HepG2 (cell line): ENCODE results near the gene POFUT2. TPM values are rescaled to one million over a fixed set of nuclear protein-coding genes. Genes with fewer than 3 reads are reported as not detected.

ENCODE experiments used
- ATAC-seq: fragments of 200-7000 bp; cut with Tn5 transposase; 3 replicates; pipeline ENCODE4 v1.9.1; 2020; ENCODE audit warnings: mild to moderate bottlenecking, moderate library complexity
- BruUV-seq: library from RNA; stranded (reverse); fragments of 400-500 nt; replicated peaks from 2 replicates; lab custom pipeline; 2021; lab: Mats Ljungman, UMichigan
- CTCF ChIA-PET: fragments of 300-600 bp; formaldehyde crosslinking; extraction: SDS; loops from one replicate; lab custom pipeline; 2021; ENCODE audit warnings: low total read pairs, inconsistent platforms, low intra/inter-chr PET ratio; lab: Yijun Ruan, JAX
- POLR2A ChIA-PET: fragments of 350-600 bp; sonication (Branson Sonifier 250); formaldehyde crosslinking; loops from one replicate; lab custom pipeline; 2020; ENCODE audit warnings: antibody characterized with exemption, inconsistent platforms; lab: Yijun Ruan, JAX
- DNase-seq: peaks from one replicate; pipeline ENCODE4 v3.0.0-alpha.2; 2015; ENCODE audit warnings: low spot score
- FAIRE-seq: peaks from 3 replicates; lab custom pipeline; 2011; peaks lifted over from hg19 to GRCh38; lab: Jason Lieb, UNC
- H2AFZ ChIP-seq: one replicate; pipeline ENCODE4 v1.6.1; 2011; ENCODE audit warnings: low read length, inconsistent platforms
- H3K27ac ChIP-seq: fragments of 300-600 bp; 3 replicates; pipeline ENCODE4 v1.8.0; 2011; ENCODE audit warnings: mixed run types, mild to moderate bottlenecking, mixed read lengths, low read length, inconsistent platforms; ENCODE audit not compliant: insufficient read depth; ENCODE audit errors: extremely low read length
- H3K27me3 ChIP-seq, 2 experiments: fragments of 200-600 bp in 1 of 2; 2 replicates in 1 of 2; 3 replicates in 1 of 2; pipeline versions ENCODE4 v1.6.0 to v1.8.0; 2011; ENCODE audit warnings: low read length in 2 of 2, mild to moderate bottlenecking in 2 of 2, moderate library complexity in 2 of 2, inconsistent platforms in 1 of 2; ENCODE audit not compliant: insufficient read depth in 2 of 2, control insufficient read depth in 1 of 2
- H3K36me3 ChIP-seq, 2 experiments: fragments of 200-600 bp in 1 of 2; replicated peaks in 1 of 2; 2 replicates in 1 of 2; 3 replicates in 1 of 2; pipeline versions ENCODE4 v1.5.1 to v1.8.0; 2011; ENCODE audit warnings: low read length in 2 of 2, inconsistent platforms in 1 of 2; ENCODE audit not compliant: insufficient read depth in 2 of 2, control insufficient read depth in 1 of 2
- H3K4me1 ChIP-seq: 2 replicates; pipeline ENCODE4 v1.5.1; 2012; ENCODE audit warnings: low read length, inconsistent platforms; ENCODE audit not compliant: insufficient read depth
- H3K4me2 ChIP-seq: 2 replicates; pipeline ENCODE4 v1.6.0; 2011; ENCODE audit warnings: low read depth, low read length, inconsistent platforms
- H3K4me3 ChIP-seq, 3 experiments: fragments of 200-600 bp in 1 of 3; sonication (generic), shearing (Covaris generic) in 1 of 3; replicated peaks in 1 of 3; 2 replicates each; pipeline ENCODE4 v1.5.1; 2011 to 2016; ENCODE audit warnings: low read length in 3 of 3, inconsistent platforms in 2 of 3, low read depth in 2 of 3, mild to moderate bottlenecking in 2 of 3, control low read depth in 1 of 3, mixed read lengths in 1 of 3; ENCODE audit not compliant: insufficient read depth in 1 of 3
- H3K79me2 ChIP-seq: one replicate; pipeline ENCODE4 v1.6.1; 2011; ENCODE audit warnings: low read length, inconsistent platforms; ENCODE audit not compliant: insufficient read depth
- H3K9ac ChIP-seq: 2 replicates; pipeline ENCODE4 v1.6.0; 2011; ENCODE audit warnings: mild to moderate bottlenecking, low read depth, low read length, inconsistent platforms; ENCODE audit not compliant: insufficient read depth
- H3K9me3 ChIP-seq: 2 replicates; pipeline ENCODE4 v1.5.1; 2012; ENCODE audit warnings: mild to moderate bottlenecking, low read length
- H4K20me1 ChIP-seq: 2 replicates; pipeline ENCODE4 v1.6.0; 2011; ENCODE audit warnings: inconsistent platforms, mild to moderate bottlenecking, low read length, moderate library complexity; ENCODE audit not compliant: insufficient read depth
- AGO2 ChIP-seq: fragments of 200-400 bp; formaldehyde crosslinking; optimal IDR thresholded peaks from 2 replicates; pipeline ENCODE3; 2017; ENCODE audit warnings: mild to moderate bottlenecking, low read depth, low read length, moderate library complexity
- CC2D1A ChIP-seq: sonication (generic); formaldehyde crosslinking; IDR thresholded peaks from 2 replicates; pipeline ENCODE4 v1.8.1; 2023; ENCODE audit warnings: mild to moderate bottlenecking, missing genetic modification reagents
- PRDM15 ChIP-seq: sonication (generic); formaldehyde crosslinking; IDR thresholded peaks from 2 replicates; pipeline ENCODE4 v1.4.0; 2020; ENCODE audit warnings: missing genetic modification reagents
- ZNF629 ChIP-seq: sonication (generic); formaldehyde crosslinking; conservative IDR thresholded peaks from 2 replicates; pipeline ENCODE4 v1.5.0; 2020; ENCODE audit warnings: missing genetic modification reagents
- WGBS: methylation state at CpG from one replicate; pipeline ENCODE4 v1.1.6; 2017; ENCODE audit warnings: low lambda C conversion rate; 5-methylcytosine and 5-hydroxymethylcytosine counted together
- in situ Hi-C: cut with HindIII; loops from 2 replicates; pipeline ENCODE4 v1.10.0; 2017; ENCODE audit warnings: low pct_unique_long_range_greater_than_20kb; ENCODE audit not compliant: extremely low pct_ligation_motif_present
- intact Hi-C: fragments of 100-400 bp; cut with micrococcal nuclease; formaldehyde crosslinking; loops from one replicate; pipeline ENCODE4 v1.10.0; 2022; ENCODE audit not compliant: unreplicated experiment
- polyA plus RNA-seq, 8 experiments: library from polyadenylated mRNA; depleted of rRNA in 3 of 8; stranded (reverse) in 7 of 8; unstranded in 1 of 8; fragments of >200 nt; fragmentation: Illumina TruSeq in 4 of 8; extraction: Trizol in 4 of 8; gene quantifications; 2 replicates each; pipeline versions ENCODE4 v1.2.1 to v1.2.3, GENCODE V29; 2011 to 2016; ENCODE audit warnings: low read depth in 4 of 8, missing spikeins in 1 of 8, mixed read lengths in 1 of 8; ENCODE audit not compliant: insufficient read depth in 1 of 8
- total RNA-seq, 5 experiments: library from RNA; depleted of rRNA; stranded (reverse); fragments of >200 nt; fragmentation: Illumina TruSeq; extraction: Trizol; gene quantifications; 2 replicates each; pipeline ENCODE4 v1.2.3, GENCODE V29; 2016; ENCODE audit warnings: low read depth in 1 of 5

Gene POFUT2
- total and polyA plus RNA-seq, 2 of the 13 experiments (the other 11 are each of a cell fraction or from before 2014, with no cell fraction given): 22.8 to 24.0 TPM

GRCh38 chr21:45264146-45264911, 23.4 kb downstream of the POFUT2 start:
- CTCF ChIA-PET: no interaction called here
- BruUV-seq: no TSS peak

DNA sequence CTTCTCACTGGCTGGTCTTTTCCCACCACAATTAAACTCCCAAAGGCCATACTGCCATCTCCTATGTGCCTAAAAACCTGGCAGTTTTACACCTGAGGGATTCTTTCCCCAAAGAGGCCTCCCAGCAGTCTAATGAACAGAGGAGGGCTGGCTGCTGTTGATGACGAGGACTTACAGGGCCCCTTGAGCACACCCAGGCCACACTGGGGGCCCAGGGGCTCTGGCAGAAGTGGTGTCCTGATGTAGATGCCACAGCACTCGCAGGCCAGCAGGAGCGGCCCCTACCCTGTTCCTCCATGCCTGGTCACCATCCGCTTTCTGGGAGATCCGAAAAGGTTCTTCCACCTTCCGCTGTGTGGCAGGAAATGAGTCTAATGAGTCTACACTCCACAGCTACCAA, 24.2 kb downstream of the POFUT2 start:
- CTCF ChIA-PET: no interaction called here
- TF ChIP-seq PRDM15 (CRISPR knock-in tag): no peak
- 100% methylated on average over 4 of the region's 6 CpGs for WGBS

More at GRCh38 chr21:45264146-45264911, 23.4 kb downstream of the POFUT2 start:
- POLR2A ChIA-PET: no interaction called here
- FAIRE-seq (no peak), ATAC-seq (no peak), DNase-seq (no peak)
- no peak overlapping the region for H3K4me2 ChIP-seq
- peaks cover 10% of the 10 kb centered on the region for H3K4me1 ChIP-seq
- no peak overlapping the region for H2AFZ ChIP-seq
- no peaks in the 10 kb centered on the region for H3K79me2 ChIP-seq
- H3K36me3 ChIP-seq: peaks cover 14 to 38% of the 10 kb centered on the region in 2 experiments
- H3K27ac ChIP-seq: no peak overlapping the region
- H3K9me3 ChIP-seq: no peaks in the 10 kb centered on the region
- H4K20me1 ChIP-seq: no peaks in the 10 kb centered on the region
- H3K9ac ChIP-seq: no peak overlapping the region
- peak; percentile 56 for TF ChIP-seq ZNF629 (CRISPR knock-in tag)
- TF ChIP-seq AGO2: no peak
- no peak for TF ChIP-seq CC2D1A (CRISPR knock-in tag)
- in situ Hi-C loops (no loop called here), intact Hi-C loops (no loop called here)
- peaks cover 0 to 3% of the 10 kb centered on the region in 2 experiments; a peak in 1 of 5 replicates for H3K27me3 ChIP-seq
- WGBS: 95% methylated on average over 19 of the region's 23 CpGs
- H3K4me3 ChIP-seq: no peak overlapping the region

More for the DNA sequence above, 24.2 kb downstream of the POFUT2 start:
- intact Hi-C loops: no loop called here
- peaks cover 14 to 38% of the 10 kb centered on the region in 2 experiments for H3K36me3 ChIP-seq
- FAIRE-seq: no peak
- 0 out of 2 replicates have a peak, but pooled peaks cover 3% of the 10 kb centered on the region for H4K20me1 ChIP-seq
- no peaks in the 10 kb centered on the region for H3K9me3 ChIP-seq
- H3K4me1 ChIP-seq: peaks cover 14% of the 10 kb centered on the region
- no peak overlapping the region for H3K9ac ChIP-seq
- in situ Hi-C loops: no loop called here
- no peak overlapping the region for H2AFZ ChIP-seq
- H3K4me2 ChIP-seq: no peak overlapping the region
- POLR2A ChIA-PET: no interaction called here
- H3K79me2 ChIP-seq: no peaks in the 10 kb centered on the region
- H3K27ac ChIP-seq: no peak overlapping the region
- peaks cover 1 to 11% of the 10 kb centered on the region in 2 experiments; a peak in 3 of 5 replicates for H3K27me3 ChIP-seq
- H3K4me3 ChIP-seq: no peak overlapping the region
- BruUV-seq: no TSS peak
- DNase-seq: no peak
- no peak for ATAC-seq
